ENCODE results near the gene COL5A1. TPM values are rescaled to one million over a fixed set of nuclear protein-coding genes. Genes with fewer than 3 reads are reported as not detected.

The COL5A1 gene
- total RNA-seq, 2 donors from 2014 or later, result 127 to 129 TPM

GRCh38 chr9:134629586-134630392 lies 11.8 kb upstream of the COL5A1 start:
- TF ChIP-seq CTCF (IDR thresholded peaks at IDR 0.05), result no peak
- Histone ChIP-seq H3K4me3 (no peak overlapping the region), H3K9me3 (no peaks in the 10 kb centered on the region), H3K4me1 (ENCODE audit: control insufficient read depth in 1 of 2, low read depth in 2 of 2) (no peaks in the 10 kb centered on the region), H3K27me3 (replicated peaks; ENCODE audit: insufficient read depth) (no peaks in the 10 kb centered on the region), H3K36me3 (no peaks in the 10 kb centered on the region), H3K27ac (no peak overlapping the region)
- DNase-seq (ENCODE audit: low spot score) (no peak), ATAC-seq (ENCODE audit: insufficient number of reproducible peaks, low FRiP score, low read depth) (no peak)

GRCh38 chr9:134630393-134630790 lies 11.2 kb upstream of the COL5A1 start:
- H3K9me3 ChIP-seq, result no peaks in the 10 kb centered on the region
- no peak overlapping the region for H3K4me3 ChIP-seq
- H3K4me1 ChIP-seq (ENCODE audit: control insufficient read depth in 1 of 2, low read depth in 2 of 2), result no peaks in the 10 kb centered on the region
- no peaks in the 10 kb centered on the region for H3K27me3 ChIP-seq (replicated peaks; ENCODE audit: insufficient read depth)
- H3K27ac ChIP-seq, result no peak overlapping the region
- DNase-seq (ENCODE audit: low spot score), result no peak
- TF ChIP-seq CTCF (IDR thresholded peaks at IDR 0.05), result no peak
- ATAC-seq (ENCODE audit: insufficient number of reproducible peaks, low FRiP score, low read depth), result no peak
- no peaks in the 10 kb centered on the region for H3K36me3 ChIP-seq

- DNase-seq (ENCODE audit: low spot score) (no peak), ATAC-seq (ENCODE audit: insufficient number of reproducible peaks, low FRiP score, low read depth) (no peak)
- H3K36me3 ChIP-seq, result no peaks in the 10 kb centered on the region
- H3K27ac ChIP-seq, result no peak overlapping the region
- no peaks in the 10 kb centered on the region for H3K9me3 ChIP-seq
- H3K4me3 ChIP-seq, result no peak overlapping the region
- H3K27me3 ChIP-seq (replicated peaks; ENCODE audit: insufficient read depth), result no peaks in the 10 kb centered on the region
- no peaks in the 10 kb centered on the region for H3K4me1 ChIP-seq (ENCODE audit: control insufficient read depth in 1 of 2, low read depth in 2 of 2)
- no peak for TF ChIP-seq CTCF (IDR thresholded peaks at IDR 0.05)
These were observed 10.7 kb upstream of the COL5A1 start for GRCh38 chr9:134630861-134631260.

GRCh38 chr9:134631881-134632280 lies 9.7 kb upstream of the COL5A1 start:
- H3K27me3 ChIP-seq (replicated peaks; ENCODE audit: insufficient read depth), result no peaks in the 10 kb centered on the region
- no peaks in the 10 kb centered on the region for H3K36me3 ChIP-seq
- H3K4me1 ChIP-seq (ENCODE audit: control insufficient read depth in 1 of 2, low read depth in 2 of 2), result no peaks in the 10 kb centered on the region
- DNase-seq (ENCODE audit: low spot score) (no peak), ATAC-seq (ENCODE audit: insufficient number of reproducible peaks, low FRiP score, low read depth) (no peak)
- no peak overlapping the region for H3K4me3 ChIP-seq
- no peaks in the 10 kb centered on the region for H3K9me3 ChIP-seq
- H3K27ac ChIP-seq, result no peak overlapping the region
- no peak for TF ChIP-seq CTCF (IDR thresholded peaks at IDR 0.05)

GRCh38 chr9:134632329-134632728 lies 9.3 kb upstream of the COL5A1 start:
- Histone ChIP-seq H3K36me3 (no peaks in the 10 kb centered on the region), H3K9me3 (no peaks in the 10 kb centered on the region), H3K4me1 (ENCODE audit: control insufficient read depth in 1 of 2, low read depth in 2 of 2) (no peaks in the 10 kb centered on the region), H3K27me3 (replicated peaks; ENCODE audit: insufficient read depth) (no peaks in the 10 kb centered on the region), H3K27ac (no peak overlapping the region), H3K4me3 (no peak overlapping the region)
- DNase-seq (ENCODE audit: low spot score) (no peak), ATAC-seq (ENCODE audit: insufficient number of reproducible peaks, low FRiP score, low read depth) (no peak)
- no peak for TF ChIP-seq CTCF (IDR thresholded peaks at IDR 0.05)
